ENCODE data around the gene ADCY5. TPM values are rescaled to one million over a fixed set of nuclear protein-coding genes. Genes with fewer than 3 reads are reported as not detected.

The ADCY5 gene
- total RNA-seq, 1 experiment from 2014 or later, result 0.49 TPM

DNA sequence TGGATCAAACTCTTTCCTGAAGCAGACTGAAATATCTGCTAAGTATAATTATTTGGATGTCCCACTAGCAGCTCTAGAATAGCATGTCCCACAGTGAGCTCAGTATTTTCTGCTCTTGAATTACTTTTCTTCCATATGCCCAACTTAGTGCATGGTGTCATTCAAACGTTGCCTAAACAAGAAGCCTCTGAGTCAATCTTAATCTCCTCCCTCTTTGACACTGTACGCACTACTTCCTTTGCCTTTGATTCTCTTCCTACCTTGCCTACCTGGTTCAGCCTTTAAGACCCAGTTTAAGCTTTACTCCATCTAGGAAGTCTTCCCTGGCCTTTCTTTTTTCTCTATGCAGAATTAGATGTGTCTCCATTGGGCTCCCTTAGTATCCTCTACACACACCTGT is 192.6 kb downstream of the ADCY5 start:
- TF ChIP-seq TCF7L2 (IDR thresholded peaks at IDR 0.05; ENCODE audit: borderline replicate concordance, extremely low read depth, insufficient read depth, insufficient read length) (no peak), RAD21 (IDR thresholded peaks at IDR 0.05; ENCODE audit: low read depth) (no peak), SRF (IDR thresholded peaks at IDR 0.05; ENCODE audit: low read depth) (no peak), FOSL1 (IDR thresholded peaks at IDR 0.05; ENCODE audit: low read depth) (no peak), POLR2AphosphoS5 (IDR thresholded peaks at IDR 0.05; ENCODE audit: low read depth, low read length) (no peak), ELF1 (IDR thresholded peaks at IDR 0.05; ENCODE audit: borderline replicate concordance, low read depth) (no peak)
- TF ChIP-seq, protein P1, sequence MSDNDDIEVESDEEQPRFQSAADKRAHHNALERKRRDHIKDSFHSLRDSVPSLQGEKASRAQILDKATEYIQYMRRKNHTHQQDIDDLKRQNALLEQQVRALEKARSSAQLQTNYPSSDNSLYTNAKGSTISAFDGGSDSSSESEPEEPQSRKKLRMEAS (IDR thresholded peaks at IDR 0.05), result no peak
- TF ChIP-seq, protein P2, sequence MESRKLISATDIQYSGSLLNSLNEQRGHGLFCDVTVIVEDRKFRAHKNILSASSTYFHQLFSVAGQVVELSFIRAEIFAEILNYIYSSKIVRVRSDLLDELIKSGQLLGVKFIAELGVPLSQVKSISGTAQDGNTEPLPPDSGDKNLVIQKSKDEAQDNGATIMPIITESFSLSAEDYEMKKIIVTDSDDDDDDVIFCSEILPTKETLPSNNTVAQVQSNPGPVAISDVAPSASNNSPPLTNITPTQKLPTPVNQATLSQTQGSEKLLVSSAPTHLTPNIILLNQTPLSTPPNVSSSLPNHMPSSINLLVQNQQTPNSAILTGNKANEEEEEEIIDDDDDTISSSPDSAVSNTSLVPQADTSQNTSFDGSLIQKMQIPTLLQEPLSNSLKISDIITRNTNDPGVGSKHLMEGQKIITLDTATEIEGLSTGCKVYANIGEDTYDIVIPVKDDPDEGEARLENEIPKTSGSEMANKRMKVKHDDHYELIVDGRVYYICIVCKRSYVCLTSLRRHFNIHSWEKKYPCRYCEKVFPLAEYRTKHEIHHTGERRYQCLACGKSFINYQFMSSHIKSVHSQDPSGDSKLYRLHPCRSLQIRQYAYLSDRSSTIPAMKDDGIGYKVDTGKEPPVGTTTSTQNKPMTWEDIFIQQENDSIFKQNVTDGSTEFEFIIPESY (IDR thresholded peaks at IDR 0.05; ENCODE audit: extremely low read depth, insufficient replicate concordance, low read length), result no peak
- TF ChIP-seq, protein P3, sequence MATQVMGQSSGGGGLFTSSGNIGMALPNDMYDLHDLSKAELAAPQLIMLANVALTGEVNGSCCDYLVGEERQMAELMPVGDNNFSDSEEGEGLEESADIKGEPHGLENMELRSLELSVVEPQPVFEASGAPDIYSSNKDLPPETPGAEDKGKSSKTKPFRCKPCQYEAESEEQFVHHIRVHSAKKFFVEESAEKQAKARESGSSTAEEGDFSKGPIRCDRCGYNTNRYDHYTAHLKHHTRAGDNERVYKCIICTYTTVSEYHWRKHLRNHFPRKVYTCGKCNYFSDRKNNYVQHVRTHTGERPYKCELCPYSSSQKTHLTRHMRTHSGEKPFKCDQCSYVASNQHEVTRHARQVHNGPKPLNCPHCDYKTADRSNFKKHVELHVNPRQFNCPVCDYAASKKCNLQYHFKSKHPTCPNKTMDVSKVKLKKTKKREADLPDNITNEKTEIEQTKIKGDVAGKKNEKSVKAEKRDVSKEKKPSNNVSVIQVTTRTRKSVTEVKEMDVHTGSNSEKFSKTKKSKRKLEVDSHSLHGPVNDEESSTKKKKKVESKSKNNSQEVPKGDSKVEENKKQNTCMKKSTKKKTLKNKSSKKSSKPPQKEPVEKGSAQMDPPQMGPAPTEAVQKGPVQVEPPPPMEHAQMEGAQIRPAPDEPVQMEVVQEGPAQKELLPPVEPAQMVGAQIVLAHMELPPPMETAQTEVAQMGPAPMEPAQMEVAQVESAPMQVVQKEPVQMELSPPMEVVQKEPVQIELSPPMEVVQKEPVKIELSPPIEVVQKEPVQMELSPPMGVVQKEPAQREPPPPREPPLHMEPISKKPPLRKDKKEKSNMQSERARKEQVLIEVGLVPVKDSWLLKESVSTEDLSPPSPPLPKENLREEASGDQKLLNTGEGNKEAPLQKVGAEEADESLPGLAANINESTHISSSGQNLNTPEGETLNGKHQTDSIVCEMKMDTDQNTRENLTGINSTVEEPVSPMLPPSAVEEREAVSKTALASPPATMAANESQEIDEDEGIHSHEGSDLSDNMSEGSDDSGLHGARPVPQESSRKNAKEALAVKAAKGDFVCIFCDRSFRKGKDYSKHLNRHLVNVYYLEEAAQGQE (IDR thresholded peaks at IDR 0.05; ENCODE audit: low read depth), result no peak
- TF ChIP-seq, protein P4, sequence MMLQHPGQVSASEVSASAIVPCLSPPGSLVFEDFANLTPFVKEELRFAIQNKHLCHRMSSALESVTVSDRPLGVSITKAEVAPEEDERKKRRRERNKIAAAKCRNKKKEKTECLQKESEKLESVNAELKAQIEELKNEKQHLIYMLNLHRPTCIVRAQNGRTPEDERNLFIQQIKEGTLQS (IDR thresholded peaks at IDR 0.05), result no peak
- no peak overlapping the region for H2AFZ ChIP-seq (ENCODE audit: low read depth, low read length, poor library complexity, severe bottlenecking)
- intact Hi-C loops (cut with micrococcal nuclease), result loop anchor here (5.0 kb wide), 3 partner anchors 209 to 859 kb away; partner anchors contain the start of gene SEMA5B
- no peak overlapping the region for H3K4me2 ChIP-seq (ENCODE audit: low read length)
- ATAC-seq (no peak), DNase-seq (ENCODE audit: low read depth, low spot score) (no peak)
- no peaks in the 10 kb centered on the region for H3K9me2 ChIP-seq (ENCODE audit: insufficient read depth)
- no peaks in the 10 kb centered on the region for H3K9me3 ChIP-seq (ENCODE audit: control insufficient read depth in 1 of 2, insufficient read depth in 1 of 2, low read depth in 1 of 2, low read length in 2 of 2)
- BruUV-seq (replicated peaks), result no TSS peak
- H4K20me1 ChIP-seq (ENCODE audit: insufficient read depth), result no peaks in the 10 kb centered on the region
- no peaks in the 10 kb centered on the region for H3K27me3 ChIP-seq (ENCODE audit: insufficient read depth, low read length)
- H3K36me3 ChIP-seq (ENCODE audit: control insufficient read depth in 1 of 2, insufficient read depth in 2 of 2, low read length in 2 of 2), result no peaks in the 10 kb centered on the region
- no peak overlapping the region for H3K9ac ChIP-seq (ENCODE audit: low read length)
- no peak overlapping the region for H3K4me3 ChIP-seq (replicated peaks in 1 of 2; ENCODE audit: low read depth in 1 of 2, low read length in 2 of 2)
- CTCF ChIA-PET, result no interaction called here
- RAD21 ChIA-PET (ENCODE audit: low non-redundant PET in 1 of 2, low total read pairs in 2 of 2, uncharacterized antibody in 2 of 2, unreplicated experiment in 2 of 2), result no interaction called here
- POLR2A ChIA-PET, result interaction anchor here (0.7 kb wide), 1 partner anchor 34 kb away, joined by 4 read pairs; no protein-coding TSS in a partner anchor
- no peaks in the 10 kb centered on the region for H3K4me1 ChIP-seq (ENCODE audit: control insufficient read depth in 1 of 2, insufficient read depth in 2 of 2, low read length in 2 of 2)
- H3K27ac ChIP-seq (ENCODE audit: low read depth, low read length), result no peak overlapping the region
- no peaks in the 10 kb centered on the region for H3K79me2 ChIP-seq (ENCODE audit: insufficient read depth, low read length)
